Measurements from ENCODE around the gene LNX1.

- TF ChIP-seq POLR2A (IDR thresholded peaks at IDR 0.05; ENCODE audit: low read depth, low read length) (no peak), JUN (IDR thresholded peaks at IDR 0.05; ENCODE audit: borderline replicate concordance, insufficient read depth, insufficient read length, low read depth) (no peak), FOS (IDR thresholded peaks at IDR 0.05; ENCODE audit: borderline replicate concordance, insufficient read depth, low read length) (no peak), CTCF (IDR thresholded peaks at IDR 0.05; ENCODE audit: extremely low read depth in 1 of 2, insufficient read depth in 1 of 2, low read depth in 1 of 2, low read length in 2 of 2) (no peak), POLR2AphosphoS5 (IDR thresholded peaks at IDR 0.05; ENCODE audit: insufficient read depth, low read depth, low read length) (no peak), GATA2 (IDR thresholded peaks at IDR 0.05; ENCODE audit: insufficient read depth, insufficient read length, low read depth, low read length) (no peak), EZH2 (IDR thresholded peaks at IDR 0.05; ENCODE audit: borderline replicate concordance, low read depth, low read length, severe bottlenecking) (no peak), MAX (IDR thresholded peaks at IDR 0.05; ENCODE audit: insufficient read depth, insufficient read length) (no peak)
Measured at GRCh38 chr4:53490161-53490956, 100.9 kb downstream of the LNX1 start.

Data from endothelial cell of umbilical vein (primary cell).